GM18520 (cell line): Measurements from ENCODE around the gene MRGPRD.
"Not testable (repeated sequence)": the region's sequence is repeated elsewhere in the genome, so short reads cannot be mapped to it uniquely, and the experiment has no call there.

Experiments
- ATAC-seq: cut with Tn5 transposase; IDR thresholded peaks from one replicate; pipeline ENCODE4 v1.9.1; 2021; ENCODE audit not compliant: unreplicated experiment

Gene MRGPRD

DNA sequence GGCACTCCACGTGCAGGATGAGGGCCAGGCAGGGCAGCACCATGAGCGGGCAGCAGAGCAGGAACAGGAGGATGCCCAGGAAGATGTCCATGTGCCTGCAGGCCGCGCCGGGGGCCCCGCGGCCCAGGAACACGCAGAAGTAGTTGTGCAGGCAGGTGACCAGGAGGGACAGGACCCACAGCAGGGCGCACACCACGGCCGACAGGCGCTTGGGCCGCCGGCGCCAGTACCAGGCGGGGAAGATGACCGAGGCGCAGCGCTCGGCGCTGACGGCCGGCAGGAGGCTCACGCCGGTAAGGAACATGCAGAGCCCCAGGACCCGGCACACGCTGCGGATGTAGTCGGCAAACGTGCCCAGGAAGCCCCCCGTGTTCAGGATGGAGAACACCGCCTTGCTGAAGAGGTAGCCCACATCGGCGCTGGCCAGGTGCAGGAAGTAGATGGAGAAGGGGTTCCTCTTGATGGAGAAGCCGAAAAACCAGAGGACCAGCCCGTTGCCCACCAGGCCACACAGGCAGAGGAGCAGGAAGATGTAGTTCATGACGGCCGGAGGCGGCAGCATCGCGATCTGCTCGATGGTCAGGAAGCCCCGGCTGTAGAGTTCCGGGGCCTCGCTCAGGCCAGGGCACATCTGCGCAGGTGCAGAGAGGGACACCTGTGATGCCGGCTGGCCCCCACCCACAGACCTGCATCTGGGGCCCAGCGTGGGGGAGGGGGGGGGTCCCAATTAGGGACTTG is 25.0 kb upstream of the MRGPRD start:
- ATAC-seq, result no peak

DNA sequence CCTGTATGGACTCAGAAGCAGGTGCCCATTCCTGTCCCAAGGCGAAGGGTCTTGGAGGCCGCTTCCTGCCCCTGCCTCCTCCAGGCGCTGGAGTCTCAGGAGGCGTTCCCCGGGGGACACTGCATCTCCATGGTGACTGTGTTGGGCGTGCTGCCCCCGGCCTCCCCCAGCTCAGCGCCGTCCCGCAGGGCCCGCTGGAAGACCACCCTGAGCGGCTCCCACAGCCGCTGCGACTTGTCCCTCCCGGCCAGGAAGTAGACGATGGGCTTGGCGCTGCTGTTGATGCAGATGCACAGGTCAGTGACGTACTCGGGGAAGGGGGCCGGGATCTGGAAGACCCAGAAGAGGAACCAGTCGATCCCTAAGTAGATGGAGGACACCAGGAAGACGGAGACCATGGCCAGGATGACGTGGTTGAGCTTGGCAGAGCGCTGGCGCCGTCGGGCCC is 24.4 kb upstream of the MRGPRD start:
- ATAC-seq, result no peak

DNA sequence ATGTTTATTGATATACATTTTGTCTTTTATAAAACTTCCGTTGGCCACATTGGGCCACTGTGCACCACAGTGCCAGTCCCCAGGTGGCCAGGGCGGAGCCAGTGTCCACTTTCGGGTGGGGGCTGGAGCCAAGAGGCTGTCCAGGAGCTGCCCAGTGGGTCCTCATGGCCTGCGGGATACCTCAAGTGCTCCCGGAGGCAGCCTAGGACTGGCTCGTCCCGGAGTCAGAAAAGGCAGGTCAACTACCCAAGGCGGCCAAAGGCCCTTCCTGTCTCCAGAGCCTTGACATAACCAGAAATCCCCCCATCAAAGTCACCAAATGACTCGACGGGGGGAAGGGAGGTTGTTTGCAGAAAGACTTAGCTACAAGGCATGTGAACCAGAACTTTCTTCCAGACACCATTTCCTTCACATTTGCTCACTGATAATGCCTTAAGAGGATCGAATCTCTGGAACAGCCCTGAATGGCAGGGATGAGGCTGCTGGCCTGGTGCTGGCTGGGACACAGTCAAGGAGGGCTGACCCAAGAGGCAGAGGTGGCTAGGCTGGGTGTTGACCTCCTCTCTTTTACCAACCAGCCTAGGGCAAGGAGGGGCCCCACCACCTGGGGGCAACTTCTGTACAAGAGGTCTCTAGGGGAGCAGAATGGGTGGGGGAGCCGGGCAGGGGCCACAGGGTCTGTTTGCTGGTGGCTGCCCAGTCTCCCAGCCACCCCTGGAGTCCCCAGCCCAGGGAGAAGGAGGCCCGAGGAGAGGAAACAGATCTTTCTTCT is 23.8 kb upstream of the MRGPRD start:
- no peak for ATAC-seq

DNA sequence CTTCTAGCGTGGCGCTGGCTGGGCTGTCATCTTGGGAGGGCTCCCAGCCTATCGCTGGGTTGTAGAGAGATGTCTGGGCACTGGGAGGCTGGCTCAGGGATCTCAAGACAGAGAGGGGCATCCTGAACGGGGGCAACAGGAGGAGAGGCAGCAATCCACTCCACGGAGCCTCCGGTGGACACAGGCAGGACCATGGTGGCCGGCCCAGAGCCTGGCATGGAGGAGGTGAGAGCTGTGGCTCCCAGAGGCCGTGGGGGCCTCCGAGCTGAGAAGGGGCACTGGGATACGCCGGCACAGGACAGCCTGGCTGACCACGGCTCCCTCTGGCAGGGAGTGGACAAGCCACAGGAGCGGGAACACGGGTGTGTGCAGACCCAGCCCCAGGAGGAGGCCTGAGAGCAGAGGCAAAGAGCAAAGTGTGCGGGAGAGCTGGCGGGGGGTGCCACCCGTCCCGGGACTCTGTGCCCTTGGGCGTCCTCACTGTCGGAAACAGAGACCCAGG is 23.1 kb upstream of the MRGPRD start:
- no peak for ATAC-seq

DNA sequence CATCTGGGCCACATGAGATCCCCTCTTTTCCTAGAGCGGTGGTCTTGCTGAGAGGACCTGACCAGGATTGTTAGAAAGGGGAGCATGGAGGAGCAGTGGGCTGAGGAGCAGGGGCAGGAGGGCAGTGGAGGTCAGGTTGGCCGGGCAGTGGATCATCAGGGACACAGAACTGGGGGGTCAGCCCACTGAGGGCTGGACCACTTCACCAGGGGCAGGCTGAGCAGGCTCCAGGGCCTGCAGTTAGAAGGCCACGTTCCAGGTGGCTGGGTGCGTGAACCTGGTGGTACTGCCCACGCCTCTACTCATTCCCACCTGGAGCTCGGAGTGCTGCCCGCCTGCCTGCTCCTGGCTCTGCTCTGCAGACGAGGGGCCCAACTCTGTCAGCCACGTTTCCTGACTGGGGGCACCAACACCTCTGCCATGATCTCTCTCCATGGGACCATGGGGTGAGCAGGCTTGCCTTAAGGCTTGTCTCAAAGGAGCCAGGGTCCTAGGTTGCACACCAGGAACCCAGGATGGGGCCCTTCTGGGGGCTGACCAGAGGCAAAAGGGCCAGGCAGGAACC is 22.6 kb upstream of the MRGPRD start:
- no peak for ATAC-seq

DNA sequence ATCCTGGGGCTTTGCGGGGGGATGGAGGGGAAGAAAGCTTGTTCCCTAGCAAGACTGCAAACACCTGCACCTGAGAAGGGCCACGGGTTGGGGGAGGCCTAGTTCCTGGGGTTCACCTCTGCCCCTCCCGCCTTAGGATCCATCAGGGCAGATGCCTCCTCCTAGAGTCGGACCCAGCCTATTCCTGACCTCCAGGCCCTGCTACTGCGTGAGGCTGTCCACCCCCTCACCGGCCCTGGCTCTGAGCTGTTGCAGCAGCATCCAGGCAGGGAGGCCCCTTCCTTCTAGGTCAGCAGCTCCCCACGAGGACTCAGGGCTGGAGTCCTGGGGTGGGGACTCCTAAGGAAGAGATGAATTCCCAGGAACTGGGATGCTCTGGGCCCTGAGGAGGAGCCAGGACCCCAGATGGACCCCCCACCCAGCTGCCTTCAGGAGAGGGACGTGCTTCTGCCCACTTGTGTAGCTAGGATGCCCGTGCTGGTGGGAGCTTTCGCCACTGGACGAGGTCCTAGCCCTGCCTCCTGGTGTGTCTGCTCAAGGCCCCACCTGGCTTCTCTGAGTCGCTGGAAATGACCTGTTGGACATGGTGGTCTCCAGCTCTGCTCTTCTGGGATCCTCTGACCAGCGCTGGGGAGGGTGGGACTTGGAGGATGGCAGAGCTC is 21.9 kb upstream of the MRGPRD start:
- no peak for ATAC-seq

DNA sequence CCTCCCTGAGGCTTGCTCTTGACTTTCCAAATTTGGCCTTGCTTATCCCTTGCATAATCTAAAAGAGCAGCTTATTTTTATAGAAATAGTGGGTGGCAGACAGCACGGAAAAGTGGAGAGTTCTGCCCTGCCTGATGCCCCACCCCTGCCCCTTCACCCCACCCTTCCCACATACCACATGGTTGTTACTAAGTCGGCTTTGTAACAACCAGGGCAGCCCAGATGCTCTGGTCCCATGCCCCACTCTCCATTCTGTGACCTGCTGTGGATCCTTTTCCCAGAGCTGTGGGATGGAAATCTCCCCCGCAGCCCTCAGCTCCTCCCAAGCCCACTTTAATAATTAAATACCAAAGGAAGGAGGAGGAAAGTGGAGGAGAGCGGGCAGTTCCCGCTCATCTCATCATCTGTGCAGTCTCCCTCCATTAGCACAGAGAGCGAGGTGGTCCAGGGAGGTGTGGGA is 21.4 kb upstream of the MRGPRD start:
- ATAC-seq, result no peak

DNA sequence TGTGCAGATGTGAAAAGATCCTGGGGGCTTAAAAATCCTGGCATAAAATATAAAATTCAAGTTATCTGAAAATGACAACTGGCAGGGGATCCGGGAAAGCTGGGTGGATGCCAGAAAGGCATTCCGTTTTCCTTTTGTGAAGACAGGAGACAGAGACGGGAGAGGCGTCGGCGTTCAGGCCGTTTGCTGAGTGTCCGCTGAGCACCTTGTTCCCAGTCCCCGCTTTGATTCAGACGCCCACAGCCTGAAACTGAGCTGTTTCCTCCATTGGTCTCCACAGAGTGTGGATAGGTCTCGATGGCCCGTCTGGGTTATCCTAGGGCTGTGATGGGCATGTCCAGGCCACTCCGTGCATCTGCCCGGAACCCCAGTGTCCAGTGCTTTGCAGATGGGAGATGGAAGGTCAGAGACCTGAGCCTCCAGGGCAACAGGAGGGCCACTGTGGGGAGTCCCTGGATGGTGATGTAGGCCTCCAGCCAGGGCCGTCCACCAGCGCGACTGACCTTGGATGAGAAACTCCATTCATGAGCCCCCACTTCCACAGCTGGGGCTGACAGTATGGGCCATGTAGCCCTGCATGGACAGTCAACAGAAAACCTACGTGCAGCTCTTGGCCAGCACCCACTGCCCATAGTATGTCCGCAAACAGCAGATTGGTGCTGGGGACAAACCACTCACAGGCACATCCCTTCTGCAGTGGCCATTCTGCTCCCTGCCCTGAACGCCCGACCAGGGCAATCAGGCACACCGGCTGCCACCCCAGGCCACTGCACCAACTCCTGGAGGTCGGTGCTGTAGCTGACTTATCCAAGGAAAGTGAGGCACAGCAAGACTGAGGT is 20.7 kb upstream of the MRGPRD start:
- no peak for ATAC-seq

DNA sequence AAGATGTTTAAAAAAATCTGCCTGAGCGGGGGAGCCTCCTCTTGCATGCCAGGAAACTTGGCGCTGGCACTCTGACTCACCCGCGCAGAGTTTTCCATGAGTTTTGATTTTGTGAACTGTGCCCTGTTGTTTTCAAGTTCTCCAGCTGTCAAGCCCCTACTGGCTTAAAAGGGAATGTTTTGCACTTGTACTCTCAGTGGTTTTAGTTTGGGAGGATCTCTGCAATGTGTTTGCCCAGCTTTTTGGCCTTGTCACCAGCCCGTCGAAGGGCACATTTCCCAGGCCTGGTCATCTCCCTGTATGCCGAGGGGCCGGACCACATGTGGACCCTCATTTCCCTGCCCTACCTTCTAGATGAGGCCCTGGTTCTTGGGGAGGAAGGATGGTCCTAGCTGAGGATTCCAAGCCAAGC is 20.1 kb upstream of the MRGPRD start:
- no peak for ATAC-seq

DNA sequence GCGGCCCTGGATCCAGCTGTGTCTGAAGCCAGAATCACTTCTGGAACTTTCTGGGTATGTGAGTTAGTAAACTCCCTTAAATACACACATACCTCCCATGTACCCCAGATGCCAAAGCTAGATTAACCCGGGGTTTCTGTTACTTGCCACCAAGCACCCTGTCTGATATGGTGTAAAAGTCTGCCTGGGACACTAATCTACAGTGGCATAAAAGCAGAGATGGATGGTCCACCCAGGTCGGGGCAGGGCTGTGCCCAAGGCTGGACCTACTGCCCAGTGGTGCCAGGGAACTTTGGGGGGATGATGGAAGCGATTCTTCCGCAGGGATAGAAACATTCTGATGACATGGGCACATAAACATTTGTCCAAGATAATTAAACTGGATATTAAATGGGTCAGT is 19.6 kb upstream of the MRGPRD start:
- ATAC-seq, result no peak

DNA sequence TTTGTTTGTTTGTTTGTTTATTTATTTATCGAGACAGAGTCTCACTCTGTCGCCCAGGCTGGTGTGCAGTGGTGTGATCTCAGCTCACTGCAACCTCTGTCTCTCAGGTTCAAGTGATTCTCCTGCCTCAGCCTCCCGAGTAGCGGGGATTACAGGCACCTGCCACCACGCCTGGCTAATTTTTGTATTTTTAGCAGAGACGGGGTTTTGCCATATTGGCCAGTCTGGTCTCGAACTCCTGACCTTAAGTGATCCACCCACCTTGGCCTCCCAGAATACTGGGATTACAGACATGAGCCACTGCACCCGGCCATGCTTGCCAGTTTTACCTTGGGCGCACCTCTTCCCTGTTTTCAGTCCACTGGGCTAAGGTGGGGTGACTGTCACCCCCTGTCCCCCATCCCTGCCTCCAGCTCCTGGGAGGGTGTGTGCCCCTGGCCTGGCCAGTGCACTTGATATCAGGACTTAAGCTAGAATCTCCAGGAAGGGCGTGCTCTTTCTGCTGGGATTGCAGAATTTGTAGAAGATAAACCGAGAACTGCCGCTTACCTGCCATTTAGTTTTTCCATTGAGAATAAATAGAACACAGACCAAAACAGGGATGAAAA is 19.1 kb upstream of the MRGPRD start:
- ATAC-seq, result not testable (repeated sequence)

DNA sequence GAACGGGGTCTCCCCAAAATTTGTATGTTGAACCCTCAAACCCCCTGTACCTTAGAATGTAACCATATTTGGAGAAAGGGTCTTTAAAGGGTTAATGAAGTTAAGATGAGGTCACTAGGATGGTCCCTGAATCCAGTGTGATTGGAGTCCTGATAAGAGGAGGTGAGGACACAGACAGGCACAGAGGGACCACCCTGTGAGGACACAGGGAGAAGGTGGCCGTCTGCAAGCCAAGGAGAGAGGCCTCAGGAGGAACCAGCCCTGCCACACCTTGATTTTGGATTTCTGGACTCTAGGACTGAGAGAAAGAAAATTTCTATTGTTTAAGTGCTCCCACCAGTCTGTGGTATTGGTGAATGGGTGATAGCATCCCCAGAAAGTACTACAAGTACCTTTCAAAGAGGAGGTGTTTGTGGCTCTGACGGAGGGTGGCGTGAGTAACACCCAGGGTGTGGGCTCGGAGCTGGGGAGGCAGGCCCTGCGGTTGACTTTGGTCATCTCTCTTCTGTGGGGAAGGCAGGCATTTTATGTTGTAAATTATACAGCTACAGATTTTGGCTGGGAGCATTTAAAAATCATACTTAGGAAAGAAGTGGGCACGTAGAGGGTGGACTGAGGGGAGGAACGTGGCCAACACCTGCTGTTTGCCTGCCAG is 18.4 kb upstream of the MRGPRD start:
- no peak for ATAC-seq

DNA sequence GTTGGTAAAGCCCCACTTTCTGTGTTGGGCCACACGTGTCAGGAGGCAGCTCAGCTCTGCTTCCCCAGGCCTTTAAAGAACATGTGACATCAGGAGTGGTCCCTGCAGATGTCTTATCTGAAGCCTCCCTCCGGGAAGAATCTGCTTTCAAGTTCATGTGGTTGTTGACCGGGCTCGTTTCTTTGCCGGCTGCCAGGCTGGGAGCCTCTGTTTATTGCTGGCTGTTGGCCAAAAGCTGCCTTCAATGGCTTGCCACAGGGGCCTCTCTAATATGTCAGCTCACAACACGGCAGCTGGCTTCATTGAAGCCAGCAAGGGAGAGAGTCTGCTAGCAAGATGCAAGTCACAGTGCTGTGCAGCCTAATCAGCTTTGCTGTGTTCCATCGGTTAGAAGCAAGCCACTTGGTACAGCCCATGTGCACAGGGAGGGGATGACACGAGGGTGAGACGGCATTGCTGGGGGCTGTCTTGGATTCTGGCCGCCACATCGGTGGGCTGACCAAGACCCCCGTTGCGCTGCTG is 17.7 kb upstream of the MRGPRD start:
- no peak for ATAC-seq

DNA sequence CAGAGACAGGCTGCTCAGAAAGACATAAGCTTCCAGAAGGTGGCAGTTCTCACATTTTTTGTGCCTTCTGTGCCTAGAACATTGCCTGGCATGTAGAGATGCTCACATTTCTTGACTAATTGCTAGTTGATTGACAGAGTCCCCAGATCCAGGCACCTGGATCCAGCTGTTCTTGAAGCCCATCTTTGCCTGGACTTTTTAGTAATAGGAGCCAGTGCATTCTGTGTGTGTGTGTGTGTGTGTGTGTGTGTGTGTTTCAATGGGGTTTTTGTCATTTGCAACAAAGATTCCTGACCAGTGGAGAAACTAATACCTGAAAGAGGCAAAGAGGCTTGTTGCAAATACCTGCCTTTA is 17.2 kb upstream of the MRGPRD start:
- no peak for ATAC-seq

DNA sequence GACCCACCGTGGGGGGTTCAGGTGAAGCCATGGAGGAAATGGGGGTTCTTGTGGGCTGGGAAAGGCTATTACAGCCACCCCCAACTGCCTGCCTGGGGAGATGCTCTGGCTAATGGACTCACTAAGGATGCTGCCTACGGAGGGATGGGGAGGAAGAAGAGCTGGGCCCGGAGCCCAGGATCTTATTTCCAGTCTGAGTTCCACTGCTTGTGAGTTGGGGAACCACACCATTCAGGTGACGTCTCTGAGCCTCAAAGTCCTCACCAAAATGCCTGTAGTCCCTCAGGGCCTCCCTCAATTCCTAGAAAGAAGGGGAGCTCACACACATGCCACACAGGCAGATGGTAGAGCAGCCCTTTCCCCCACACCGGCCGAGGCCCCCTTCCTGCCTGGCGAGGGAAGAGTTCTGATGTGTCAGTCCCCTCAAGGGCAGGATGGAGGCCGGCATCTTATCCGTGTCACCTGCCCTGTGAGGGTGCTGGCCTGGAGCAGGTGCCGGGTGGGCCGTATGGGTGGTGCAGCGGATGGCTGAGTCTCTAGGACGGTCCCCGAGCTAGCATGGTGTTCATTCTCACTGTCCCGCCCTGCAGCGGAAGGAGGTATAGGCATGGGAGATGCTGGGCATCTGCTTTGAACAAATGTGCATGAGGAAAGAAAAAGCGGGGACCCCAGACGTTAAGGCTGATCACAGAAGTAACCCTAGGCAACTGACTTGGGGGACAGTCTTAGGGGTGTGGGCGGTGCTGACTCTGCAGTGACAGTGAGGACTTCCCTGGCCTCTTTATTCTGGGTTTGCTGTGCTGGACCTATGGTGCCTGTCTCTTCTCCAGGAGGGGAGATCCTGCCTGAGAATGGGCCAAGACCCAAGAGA is 16.6 kb upstream of the MRGPRD start:
- ATAC-seq, result no peak

DNA sequence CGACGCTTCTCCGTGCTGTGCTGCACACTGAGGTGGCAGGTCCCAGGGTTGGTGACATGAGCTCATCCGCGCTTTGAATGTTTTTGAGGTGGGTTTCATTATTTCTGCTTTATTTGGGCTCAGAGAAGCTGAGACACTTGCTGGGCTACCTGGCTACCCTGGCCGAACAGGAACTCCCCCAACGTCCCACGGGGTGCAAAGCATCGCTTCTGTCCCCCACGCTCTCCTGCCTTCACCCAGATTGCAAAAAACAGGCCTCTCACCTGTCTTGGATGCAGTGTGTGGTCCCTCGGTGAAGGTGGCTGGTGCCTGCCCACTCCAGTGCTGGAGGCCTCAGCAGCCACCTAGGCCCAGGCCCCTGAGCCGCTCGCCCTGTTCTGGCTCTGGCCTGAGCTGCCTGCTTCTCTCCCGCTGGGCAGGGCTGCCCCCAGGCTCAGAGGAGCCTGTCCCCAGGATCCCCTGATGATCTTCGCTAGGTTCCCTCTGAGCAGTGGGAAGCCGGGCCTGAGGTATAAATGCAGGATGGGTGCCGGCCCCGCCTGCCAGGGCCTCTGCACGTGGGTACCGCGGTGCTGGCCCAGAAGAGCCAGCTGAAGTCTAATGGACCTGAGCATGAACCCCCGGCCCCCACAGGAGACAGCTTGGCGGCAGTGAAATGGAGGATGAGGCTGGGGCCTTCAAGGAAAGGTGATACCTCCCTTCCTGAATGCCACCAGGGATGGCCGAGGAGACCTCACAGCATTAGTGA is 15.8 kb upstream of the MRGPRD start:
- no peak for ATAC-seq

DNA sequence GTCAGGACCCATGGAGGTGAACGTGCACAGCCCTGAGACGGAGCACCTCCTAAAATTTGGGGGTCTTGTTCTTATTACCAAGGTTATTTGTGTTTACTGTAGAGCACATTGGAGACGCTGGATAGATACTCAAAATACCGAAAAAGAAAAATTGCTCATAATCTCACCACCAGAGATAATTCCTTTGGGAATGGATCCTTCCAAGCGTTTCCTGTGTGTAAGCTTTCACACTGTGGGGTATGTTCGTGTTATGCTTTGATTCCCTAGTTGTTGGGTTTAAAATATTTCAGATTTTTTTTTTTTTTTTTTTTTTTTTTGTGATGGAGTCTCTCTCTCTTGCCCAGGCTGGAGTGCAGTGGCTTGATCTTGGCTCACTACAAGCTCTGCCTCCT is 14.1 kb upstream of the MRGPRD start:
- ATAC-seq, result no peak
